ENCODE measurements around the gene CREBBP. TPM values are rescaled to one million over a fixed set of nuclear protein-coding genes. Genes with fewer than 3 reads are reported as not detected.

CREBBP gene
- total RNA-seq, 3 donors from 2014 or later = 57.9 to 107 (median 81.6) TPM

DNA sequence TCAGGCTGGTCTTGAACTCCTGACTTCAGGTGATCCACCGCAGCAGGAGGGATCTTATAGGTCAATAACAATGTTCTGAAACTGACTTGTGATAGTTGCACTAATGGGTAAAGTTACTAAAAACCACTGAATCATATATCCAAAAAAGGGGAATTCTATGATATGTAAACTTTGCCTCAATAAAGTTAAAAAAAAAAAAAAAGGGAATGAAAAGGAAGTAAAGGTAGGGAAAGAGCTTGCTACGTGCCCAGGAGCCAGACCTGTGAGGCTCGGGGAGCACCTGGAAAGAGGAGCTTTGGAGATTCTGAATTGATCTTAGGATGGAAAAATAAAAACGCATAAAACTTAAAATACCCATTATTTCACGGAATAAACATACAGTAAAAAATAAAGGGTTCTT lies 142.4 kb downstream of the CREBBP start:
- no peak for ATAC-seq
- no peaks in the 10 kb centered on the region for H3K9me3 ChIP-seq
- H3K4me1 ChIP-seq (ENCODE audit: low read depth) = peaks cover 3% of the 10 kb centered on the region
- no peak overlapping the region for H3K4me3 ChIP-seq
- peaks cover 21% of the 10 kb centered on the region for H3K36me3 ChIP-seq (ENCODE audit: low read depth)
- no peak for TF ChIP-seq CTCF (IDR thresholded peaks at IDR 0.05)
- intact Hi-C loops (cut with DNase I, micrococcal nuclease) = no loop called here
- no peak for DNase-seq

DNA sequence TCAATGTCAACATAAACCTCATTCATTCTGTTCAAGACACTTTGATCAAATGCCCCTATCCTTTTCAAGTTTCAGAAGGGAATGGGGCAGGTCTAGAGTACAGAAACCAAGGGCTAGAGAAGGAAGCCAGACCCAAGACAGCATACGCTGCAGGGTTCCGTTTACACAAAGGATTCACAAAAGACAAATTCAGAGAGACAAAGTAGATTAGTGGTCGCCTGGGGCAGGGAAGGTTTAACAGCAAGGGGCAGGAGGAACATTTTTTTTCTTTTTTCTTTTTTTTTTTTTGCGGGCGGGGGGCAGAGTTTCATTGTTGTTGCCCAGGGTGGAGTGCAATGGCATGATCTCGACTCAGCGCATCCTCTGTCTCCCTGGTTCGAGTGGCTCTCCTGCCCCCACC lies 143.3 kb downstream of the CREBBP start:
- peaks cover 21% of the 10 kb centered on the region for H3K36me3 ChIP-seq (ENCODE audit: low read depth)
- H3K4me3 ChIP-seq = no peak overlapping the region
- H3K4me1 ChIP-seq (ENCODE audit: low read depth) = no peaks in the 10 kb centered on the region
- H3K9me3 ChIP-seq = no peaks in the 10 kb centered on the region
- intact Hi-C loops (cut with DNase I, micrococcal nuclease) = no loop called here
- ATAC-seq (no peak), DNase-seq (no peak)
- no peak for TF ChIP-seq CTCF (IDR thresholded peaks at IDR 0.05)

DNA sequence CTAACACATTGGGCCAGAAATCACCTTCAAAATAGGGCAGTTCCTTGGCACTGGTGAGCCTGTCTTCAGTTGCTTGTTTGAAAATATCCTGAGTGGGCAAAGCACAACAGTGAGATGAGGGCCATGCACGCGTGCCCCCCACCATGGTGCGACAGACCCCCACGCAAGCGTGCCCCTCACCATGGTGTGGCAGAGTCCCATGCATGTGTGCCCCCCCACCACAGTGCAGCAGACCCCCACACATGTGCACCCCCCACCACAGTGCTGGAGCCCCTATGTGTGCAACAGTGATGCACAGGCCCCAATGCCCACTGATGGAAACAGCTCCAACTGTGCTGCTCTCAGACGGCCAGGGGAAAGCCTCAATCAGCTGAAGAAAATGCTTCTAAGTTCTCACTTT lies 144.4 kb downstream of the CREBBP start:
- no peak for DNase-seq
- Histone ChIP-seq H3K4me3 (no peak overlapping the region), H3K36me3 (ENCODE audit: low read depth) (peaks cover 24% of the 10 kb centered on the region), H3K4me1 (ENCODE audit: low read depth) (no peaks in the 10 kb centered on the region), H3K9me3 (no peaks in the 10 kb centered on the region)
- no peak for TF ChIP-seq CTCF (IDR thresholded peaks at IDR 0.05)
- intact Hi-C loops (cut with DNase I, micrococcal nuclease) = no loop called here
- no peak for ATAC-seq

- H3K4me1 ChIP-seq (ENCODE audit: low read depth) = no peaks in the 10 kb centered on the region
- DNase-seq (no peak), ATAC-seq (no peak)
- intact Hi-C loops (cut with DNase I, micrococcal nuclease) = no loop called here
- H3K4me3 ChIP-seq = no peak overlapping the region
- H3K36me3 ChIP-seq (ENCODE audit: low read depth) = peaks cover 24% of the 10 kb centered on the region
- H3K9me3 ChIP-seq = no peaks in the 10 kb centered on the region
- TF ChIP-seq CTCF (IDR thresholded peaks at IDR 0.05) = no peak
Measured at GRCh38 chr16:3735541-3735940, 145.0 kb downstream of the CREBBP start.

- intact Hi-C loops (cut with DNase I, micrococcal nuclease) = no loop called here
- no peak overlapping the region for H3K4me3 ChIP-seq
- no peak for TF ChIP-seq CTCF (IDR thresholded peaks at IDR 0.05)
- H3K9me3 ChIP-seq = no peaks in the 10 kb centered on the region
- ATAC-seq (no peak), DNase-seq (no peak)
- H3K4me1 ChIP-seq (ENCODE audit: low read depth) = no peaks in the 10 kb centered on the region
- peaks cover 22% of the 10 kb centered on the region for H3K36me3 ChIP-seq (ENCODE audit: low read depth)
Measured at GRCh38 chr16:3734758-3735221, 145.7 kb downstream of the CREBBP start.
